ENCODE results near the gene PLAGL2.

The PLAGL2 gene

GRCh38 chr20:32144898-32145662 lies 62.5 kb downstream of the PLAGL2 start:
- DNase-seq (ENCODE audit: low read depth): no peak

DNA sequence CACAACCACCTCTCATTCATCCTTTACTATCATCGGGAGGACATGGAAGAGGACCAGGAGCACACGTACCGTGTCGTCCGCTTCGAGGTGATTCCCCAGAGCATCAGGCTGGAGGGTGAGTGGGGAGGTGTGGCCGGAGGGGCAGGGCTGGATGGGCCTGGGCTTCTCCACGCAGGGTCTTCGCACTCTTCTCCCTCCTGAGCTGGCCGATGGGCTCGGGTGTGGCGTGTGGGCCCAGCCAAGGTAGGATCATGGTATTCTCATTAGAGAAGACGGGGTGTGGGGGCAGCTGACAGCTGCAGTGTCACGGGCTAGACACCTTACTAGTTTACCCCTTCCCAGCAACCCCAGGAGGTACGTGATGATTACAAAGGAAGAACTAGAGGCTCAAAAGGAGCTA lies 64.6 kb downstream of the PLAGL2 start:
- no peak for DNase-seq (ENCODE audit: low read depth)
